HL-60 (cell line): ENCODE measurements around the gene CSAD.

Experiments used
- DNase-seq, 2 experiments: peaks; one replicate each; pipeline ENCODE4 v3.0.0-alpha.2; 2010 to 2020; ENCODE audit warnings: low read depth in 1 of 2, low spot score in 1 of 2
- H3K27ac ChIP-seq: fragments of 250-450 bp; sonication (Bioruptor Pico); replicated peaks from 2 replicates; pipeline ENCODE4 v1.5.1; 2020; ENCODE audit warnings: mild to moderate bottlenecking, moderate library complexity
- H3K27me3 ChIP-seq: fragments of 250-450 bp; sonication (Bioruptor Pico); 2 replicates; pipeline ENCODE4 v1.5.1; 2021; ENCODE audit warnings: mild to moderate bottlenecking, moderate library complexity; ENCODE audit not compliant: insufficient read depth, poor library complexity, severe bottlenecking
- H3K4me3 ChIP-seq: replicated peaks from 2 replicates; pipeline ENCODE4 v1.5.1; 2011; ENCODE audit warnings: mild to moderate bottlenecking, control low read depth, low read length; ENCODE audit not compliant: insufficient read depth
- GABPA ChIP-seq: IDR thresholded peaks from 2 replicates; pipeline ENCODE4 v1.6.1; 2012; ENCODE audit warnings: low read depth
- POLR2AphosphoS5 ChIP-seq: IDR thresholded peaks from 2 replicates; pipeline ENCODE4 v1.6.1; 2012; ENCODE audit warnings: low read depth
- SPI1 ChIP-seq: IDR thresholded peaks from 2 replicates; pipeline ENCODE4 v1.6.1; 2012; ENCODE audit warnings: low read depth, mild to moderate bottlenecking, borderline replicate concordance
- TF ChIP-seq, protein P1 (sequence below): IDR thresholded peaks from 2 replicates; pipeline ENCODE4 v1.6.1; 2012; ENCODE audit warnings: low read depth; ENCODE audit not compliant: insufficient replicate concordance
- TF ChIP-seq, protein P2 (sequence below): IDR thresholded peaks from one replicate; pipeline ENCODE4 v1.5.1; 2011; ENCODE audit warnings: low read length, control low read depth, inconsistent platforms; ENCODE audit not compliant: insufficient read depth

The CSAD gene

GRCh38 chr12:53123578-53124351 is 57.0 kb downstream of the CSAD start:
- Histone ChIP-seq H3K4me3 (no peak overlapping the region), H3K27ac (no peak overlapping the region), H3K27me3 (no peaks in the 10 kb centered on the region)
- no peak for TF ChIP-seq SPI1
- TF ChIP-seq GABPA, result no peak
- TF ChIP-seq, protein P1, sequence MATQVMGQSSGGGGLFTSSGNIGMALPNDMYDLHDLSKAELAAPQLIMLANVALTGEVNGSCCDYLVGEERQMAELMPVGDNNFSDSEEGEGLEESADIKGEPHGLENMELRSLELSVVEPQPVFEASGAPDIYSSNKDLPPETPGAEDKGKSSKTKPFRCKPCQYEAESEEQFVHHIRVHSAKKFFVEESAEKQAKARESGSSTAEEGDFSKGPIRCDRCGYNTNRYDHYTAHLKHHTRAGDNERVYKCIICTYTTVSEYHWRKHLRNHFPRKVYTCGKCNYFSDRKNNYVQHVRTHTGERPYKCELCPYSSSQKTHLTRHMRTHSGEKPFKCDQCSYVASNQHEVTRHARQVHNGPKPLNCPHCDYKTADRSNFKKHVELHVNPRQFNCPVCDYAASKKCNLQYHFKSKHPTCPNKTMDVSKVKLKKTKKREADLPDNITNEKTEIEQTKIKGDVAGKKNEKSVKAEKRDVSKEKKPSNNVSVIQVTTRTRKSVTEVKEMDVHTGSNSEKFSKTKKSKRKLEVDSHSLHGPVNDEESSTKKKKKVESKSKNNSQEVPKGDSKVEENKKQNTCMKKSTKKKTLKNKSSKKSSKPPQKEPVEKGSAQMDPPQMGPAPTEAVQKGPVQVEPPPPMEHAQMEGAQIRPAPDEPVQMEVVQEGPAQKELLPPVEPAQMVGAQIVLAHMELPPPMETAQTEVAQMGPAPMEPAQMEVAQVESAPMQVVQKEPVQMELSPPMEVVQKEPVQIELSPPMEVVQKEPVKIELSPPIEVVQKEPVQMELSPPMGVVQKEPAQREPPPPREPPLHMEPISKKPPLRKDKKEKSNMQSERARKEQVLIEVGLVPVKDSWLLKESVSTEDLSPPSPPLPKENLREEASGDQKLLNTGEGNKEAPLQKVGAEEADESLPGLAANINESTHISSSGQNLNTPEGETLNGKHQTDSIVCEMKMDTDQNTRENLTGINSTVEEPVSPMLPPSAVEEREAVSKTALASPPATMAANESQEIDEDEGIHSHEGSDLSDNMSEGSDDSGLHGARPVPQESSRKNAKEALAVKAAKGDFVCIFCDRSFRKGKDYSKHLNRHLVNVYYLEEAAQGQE, result no peak
- no peak for DNase-seq

- H3K27me3 ChIP-seq, result no peaks in the 10 kb centered on the region
- TF ChIP-seq, protein P2, sequence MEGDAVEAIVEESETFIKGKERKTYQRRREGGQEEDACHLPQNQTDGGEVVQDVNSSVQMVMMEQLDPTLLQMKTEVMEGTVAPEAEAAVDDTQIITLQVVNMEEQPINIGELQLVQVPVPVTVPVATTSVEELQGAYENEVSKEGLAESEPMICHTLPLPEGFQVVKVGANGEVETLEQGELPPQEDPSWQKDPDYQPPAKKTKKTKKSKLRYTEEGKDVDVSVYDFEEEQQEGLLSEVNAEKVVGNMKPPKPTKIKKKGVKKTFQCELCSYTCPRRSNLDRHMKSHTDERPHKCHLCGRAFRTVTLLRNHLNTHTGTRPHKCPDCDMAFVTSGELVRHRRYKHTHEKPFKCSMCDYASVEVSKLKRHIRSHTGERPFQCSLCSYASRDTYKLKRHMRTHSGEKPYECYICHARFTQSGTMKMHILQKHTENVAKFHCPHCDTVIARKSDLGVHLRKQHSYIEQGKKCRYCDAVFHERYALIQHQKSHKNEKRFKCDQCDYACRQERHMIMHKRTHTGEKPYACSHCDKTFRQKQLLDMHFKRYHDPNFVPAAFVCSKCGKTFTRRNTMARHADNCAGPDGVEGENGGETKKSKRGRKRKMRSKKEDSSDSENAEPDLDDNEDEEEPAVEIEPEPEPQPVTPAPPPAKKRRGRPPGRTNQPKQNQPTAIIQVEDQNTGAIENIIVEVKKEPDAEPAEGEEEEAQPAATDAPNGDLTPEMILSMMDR, result no peak
- TF ChIP-seq GABPA (no peak), SPI1 (no peak)
Measured at GRCh38 chr12:53122961-53123468, 57.7 kb downstream of the CSAD start.

GRCh38 chr12:53120685-53121525 is 59.8 kb downstream of the CSAD start:
- DNase-seq, result no peak
- Histone ChIP-seq H3K27me3 (no peaks in the 10 kb centered on the region), H3K4me3 (no peak overlapping the region), H3K27ac (no peak overlapping the region)
- TF ChIP-seq SPI1 (no peak), GABPA (no peak), POLR2AphosphoS5 (no peak)
- TF ChIP-seq, protein P2, result no peak
- TF ChIP-seq, protein P1, result no peak

More at GRCh38 chr12:53122961-53123468, 57.7 kb downstream of the CSAD start:
- H3K27ac ChIP-seq, result no peak overlapping the region
- no peak overlapping the region for H3K4me3 ChIP-seq
- no peak for DNase-seq

DNA sequence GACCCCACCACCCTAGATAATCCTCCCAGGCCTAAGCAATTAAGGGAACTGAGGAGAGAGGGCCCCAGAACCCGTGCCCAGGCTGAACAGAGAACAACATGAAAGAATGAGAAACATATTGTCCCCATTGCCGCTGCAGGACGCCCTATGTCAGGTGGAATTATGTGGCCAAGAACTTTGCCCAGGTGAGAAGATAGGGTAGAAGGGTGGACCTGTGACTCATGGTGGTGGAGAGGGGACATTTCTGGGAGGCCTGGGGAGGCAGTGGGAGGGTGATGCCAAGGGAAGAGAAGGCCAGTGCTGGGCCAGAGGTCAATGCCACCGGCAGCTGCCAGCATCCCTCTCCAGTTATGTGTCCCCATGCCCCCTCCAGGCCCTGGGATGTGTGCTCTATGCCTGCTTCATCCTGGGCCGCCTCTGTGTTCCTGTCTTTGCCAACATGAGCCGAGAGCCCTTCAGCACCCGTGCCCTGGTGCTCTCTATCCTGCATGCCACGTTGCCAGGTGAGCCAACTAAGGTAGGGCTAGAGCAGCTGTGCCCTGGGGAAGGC is 61.9 kb downstream of the CSAD start:
- no peak for TF ChIP-seq POLR2AphosphoS5
- no peak for TF ChIP-seq SPI1
- TF ChIP-seq, protein P2, result no peak
- TF ChIP-seq GABPA, result no peak
- TF ChIP-seq, protein P1, result no peak
- DNase-seq, result no peak
- no peak overlapping the region for H3K27ac ChIP-seq
- no peak overlapping the region for H3K4me3 ChIP-seq
- no peaks in the 10 kb centered on the region for H3K27me3 ChIP-seq
